GM18526 (cell line): ENCODE data around the gene IZUMO4.

Source experiments
- POLR2A ChIP-seq: IDR thresholded peaks from 3 replicates; pipeline ENCODE4 v1.6.1; 2011; ENCODE audit not compliant: insufficient read length; ENCODE audit errors: extremely low read depth

Gene IZUMO4

GRCh38 chr19:2087621-2088100, 9.1 kb upstream of the IZUMO4 start:
- TF ChIP-seq POLR2A, result peak; percentile 42

GRCh38 chr19:2089001-2089711, 7.6 kb upstream of the IZUMO4 start:
- peak; percentile 30 for TF ChIP-seq POLR2A

- TF ChIP-seq POLR2A, result no peak
These were observed 7.0 kb upstream of the IZUMO4 start for GRCh38 chr19:2089727-2090053.

- TF ChIP-seq POLR2A, result peak; percentile 86
These were observed 658 bp upstream of the IZUMO4 start, which contains the start of gene MOB3A for GRCh38 chr19:2096034-2096479. TSS of gene MOB3A (minus strand) at chr19:2096326. CDS start at chr19:2078560, 17,766 bp downstream.

GRCh38 chr19:2097203-2097885, 629 bp downstream of the IZUMO4 start:
- TF ChIP-seq POLR2A, result no peak

GRCh38 chr19:2097886-2098327, 1.2 kb downstream of the IZUMO4 start:
- no peak for TF ChIP-seq POLR2A

- TF ChIP-seq POLR2A, result no peak
These were observed 2.4 kb downstream of the IZUMO4 start for GRCh38 chr19:2099054-2099501.

- TF ChIP-seq POLR2A, result no peak
These were observed 3.4 kb downstream of the IZUMO4 start for GRCh38 chr19:2099937-2100718.

- TF ChIP-seq POLR2A, result no peak
These were observed 4.0 kb downstream of the IZUMO4 start for GRCh38 chr19:2100719-2101061.

- no peak for TF ChIP-seq POLR2A
These were observed 5.0 kb downstream of the IZUMO4 start for GRCh38 chr19:2101417-2102335.

GRCh38 chr19:2103045-2103707, 6.5 kb downstream of the IZUMO4 start:
- no peak for TF ChIP-seq POLR2A

GRCh38 chr19:2108251-2109016, 11.7 kb downstream of the IZUMO4 start:
- TF ChIP-seq POLR2A, result no peak
